Measurements from ENCODE around the gene UPK1A. TPM values are rescaled to one million over a fixed set of nuclear protein-coding genes. Genes with fewer than 3 reads are reported as not detected.

UPK1A gene
- total and polyA plus RNA-seq, 10 of the 15 experiments (the other 5 are each of a cell fraction or from before 2014, with no cell fraction given): 0.15 to 1.9 (median 0.26) TPM; not detected in 7

GRCh38 chr19:35665157-35665556 lies 1.2 kb upstream of the UPK1A start:
- H2AFZ ChIP-seq (ENCODE audit: control insufficient read depth, low read depth, low read length): no peak overlapping the region
- in situ Hi-C loops (cut with MboI) (no loop called here), intact Hi-C loops (cut with micrococcal nuclease; ENCODE audit: unreplicated experiment) (no loop called here)
- H4K20me1 ChIP-seq (ENCODE audit: control insufficient read depth, insufficient read depth): no peaks in the 10 kb centered on the region
- no peak overlapping the region for H3K4me2 ChIP-seq (ENCODE audit: control insufficient read depth, insufficient read depth)
- DNase-seq (ENCODE audit: low read depth, low spot score): no peak
- 92% methylated on average over 24 of the region's 24 CpGs for WGBS (ENCODE audit: insufficient coverage, insufficient replicate concordance, low lambda C conversion rate, missing lambda C conversion rate)
- H3K9ac ChIP-seq (ENCODE audit: control insufficient read depth, insufficient read depth, low read length): no peak overlapping the region
- no peak for ATAC-seq
- H3K4me3 ChIP-seq: no peak overlapping the region
- RAD21 ChIA-PET (ENCODE audit: unreplicated experiment): no interaction called here
- H3K27me3 ChIP-seq (replicated peaks in 1 of 2; ENCODE audit: control insufficient read depth in 2 of 2, insufficient read depth in 2 of 2, low read length in 1 of 2): no peaks in the 10 kb centered on the region
- CTCF ChIA-PET: no interaction called here
- H3K9me3 ChIP-seq (replicated peaks; ENCODE audit: control insufficient read depth, insufficient read depth, low read length): no peaks in the 10 kb centered on the region
- POLR2A ChIA-PET: no interaction called here
- no peak overlapping the region for H3K27ac ChIP-seq (ENCODE audit: control insufficient read depth, insufficient read depth)
- H3K79me2 ChIP-seq (ENCODE audit: control insufficient read depth, insufficient read depth, low read length): no peaks in the 10 kb centered on the region
- no peak for FAIRE-seq
- BruUV-seq (replicated peaks): no TSS peak
- SMC1A ChIA-PET (ENCODE audit: uncharacterized antibody, unreplicated experiment): no interaction called here
- H3K36me3 ChIP-seq (ENCODE audit: control insufficient read depth in 2 of 2, insufficient read depth in 2 of 2, low read length in 1 of 2): peaks cover 0 to 4% of the 10 kb centered on the region in 2 experiments; a peak in 2 of 4 replicates
- H3K4me1 ChIP-seq (ENCODE audit: control insufficient read depth, insufficient read depth, low read length): no peaks in the 10 kb centered on the region
- TF ChIP-seq POLR2A (IDR thresholded peaks at IDR 0.05; ENCODE audit: low read depth, low read length): no peak

- peaks cover 0 to 4% of the 10 kb centered on the region in 2 experiments; a peak in 2 of 4 replicates for H3K36me3 ChIP-seq (ENCODE audit: control insufficient read depth in 2 of 2, insufficient read depth in 2 of 2, low read length in 1 of 2)
- no peaks in the 10 kb centered on the region for H3K27me3 ChIP-seq (replicated peaks in 1 of 2; ENCODE audit: control insufficient read depth in 2 of 2, insufficient read depth in 2 of 2, low read length in 1 of 2)
- no TSS peak for BruUV-seq (replicated peaks)
- no peaks in the 10 kb centered on the region for H3K4me1 ChIP-seq (ENCODE audit: control insufficient read depth, insufficient read depth, low read length)
- POLR2A ChIA-PET: no interaction called here
- no peak overlapping the region for H3K4me2 ChIP-seq (ENCODE audit: control insufficient read depth, insufficient read depth)
- no peaks in the 10 kb centered on the region for H3K79me2 ChIP-seq (ENCODE audit: control insufficient read depth, insufficient read depth, low read length)
- RAD21 ChIA-PET (ENCODE audit: unreplicated experiment): no interaction called here
- no peak overlapping the region for H3K9ac ChIP-seq (ENCODE audit: control insufficient read depth, insufficient read depth, low read length)
- H3K27ac ChIP-seq (ENCODE audit: control insufficient read depth, insufficient read depth): no peak overlapping the region
- CTCF ChIA-PET: no interaction called here
- H3K4me3 ChIP-seq: no peak overlapping the region
- WGBS (ENCODE audit: insufficient coverage, insufficient replicate concordance, low lambda C conversion rate, missing lambda C conversion rate): 96% methylated on average over 7 of the region's 7 CpGs
- intact Hi-C loops (cut with micrococcal nuclease; ENCODE audit: unreplicated experiment) (no loop called here), in situ Hi-C loops (cut with MboI) (no loop called here)
- H3K9me3 ChIP-seq (replicated peaks; ENCODE audit: control insufficient read depth, insufficient read depth, low read length): no peaks in the 10 kb centered on the region
- H4K20me1 ChIP-seq (ENCODE audit: control insufficient read depth, insufficient read depth): no peaks in the 10 kb centered on the region
- ATAC-seq (no peak), DNase-seq (ENCODE audit: low read depth, low spot score) (no peak), FAIRE-seq (no peak)
- H2AFZ ChIP-seq (ENCODE audit: control insufficient read depth, low read depth, low read length): no peak overlapping the region
- TF ChIP-seq SKIL (IDR thresholded peaks at IDR 0.05; ENCODE audit: low read depth, poor library complexity, severe bottlenecking) (no peak), USF2 (IDR thresholded peaks at IDR 0.05; ENCODE audit: borderline replicate concordance, low read depth, low read length) (no peak), NBN (IDR thresholded peaks at IDR 0.05) (no peak), SRF (IDR thresholded peaks at IDR 0.05; ENCODE audit: low read depth in 2 of 2, low read length in 2 of 2) (no peak)
- SMC1A ChIA-PET (ENCODE audit: uncharacterized antibody, unreplicated experiment): no interaction called here
These were observed 713 bp upstream of the UPK1A start for GRCh38 chr19:35665604-35666003.
